Stomach smooth muscle (tissue), 2 donors: ENCODE data around the gene PEX13.
"Not testable (repeated sequence)": the region's sequence is repeated elsewhere in the genome, so short reads cannot be mapped to it uniquely, and the experiment has no call there.

Experiments used
- H3K27ac ChIP-seq: one replicate; pipeline ENCODE4 v1.7.0; 2013; ENCODE audit warnings: mild to moderate bottlenecking, low read length, inconsistent platforms
- H3K27me3 ChIP-seq, 2 donors: one replicate each; pipeline ENCODE4 v1.7.0; 2013; ENCODE audit warnings: low read length in 2 of 2; ENCODE audit not compliant: insufficient read depth in 2 of 2, control insufficient read depth in 1 of 2
- H3K36me3 ChIP-seq, 2 donors: one replicate each; pipeline ENCODE4 v1.7.0; 2013; ENCODE audit warnings: low read length in 2 of 2; ENCODE audit not compliant: control insufficient read depth in 2 of 2, insufficient read depth in 2 of 2
- H3K4me1 ChIP-seq: one replicate; pipeline ENCODE4 v1.7.0; 2013; ENCODE audit warnings: low read length; ENCODE audit not compliant: control insufficient read depth, insufficient read depth
- H3K4me3 ChIP-seq, 2 donors: one replicate each; pipeline ENCODE4 v1.7.0; 2013; ENCODE audit warnings: low read length in 2 of 2
- H3K9ac ChIP-seq, 2 donors: one replicate each; pipeline ENCODE4 v1.7.0; 2013; ENCODE audit warnings: low read length in 2 of 2, mild to moderate bottlenecking in 1 of 2
- H3K9me3 ChIP-seq, 2 donors: one replicate each; pipeline ENCODE4 v1.7.0; 2013; ENCODE audit warnings: low read length in 2 of 2; ENCODE audit not compliant: control insufficient read depth in 2 of 2
- donor health status: healthy.
- donor health status: Pancreatic carcinoma.

Gene PEX13

DNA sequence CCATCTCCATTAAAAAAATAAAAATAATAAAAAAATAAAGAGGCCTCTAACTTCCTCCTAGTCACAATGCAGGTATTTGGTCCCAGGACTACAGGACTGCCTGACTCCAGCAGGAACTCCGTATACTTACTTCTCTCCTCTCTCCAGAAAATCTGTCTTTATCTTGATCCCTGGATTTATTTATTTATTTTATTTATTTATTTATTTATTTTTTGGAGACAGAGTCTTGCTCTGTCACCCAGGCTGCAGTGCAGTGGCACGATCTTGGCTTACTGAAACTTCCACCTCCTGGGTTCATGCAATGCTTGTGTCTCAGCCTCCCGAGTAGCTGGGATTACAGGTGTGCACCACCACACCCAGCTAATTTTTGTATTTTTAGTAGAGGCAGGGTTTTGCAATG lies 35.5 kb upstream of the PEX13 start:
- H3K4me3 ChIP-seq, H3K9ac ChIP-seq, H3K9me3 ChIP-seq, H3K27ac ChIP-seq, H3K36me3 ChIP-seq, H3K27me3 ChIP-seq, H3K4me1 ChIP-seq: not testable (repeated sequence)

DNA sequence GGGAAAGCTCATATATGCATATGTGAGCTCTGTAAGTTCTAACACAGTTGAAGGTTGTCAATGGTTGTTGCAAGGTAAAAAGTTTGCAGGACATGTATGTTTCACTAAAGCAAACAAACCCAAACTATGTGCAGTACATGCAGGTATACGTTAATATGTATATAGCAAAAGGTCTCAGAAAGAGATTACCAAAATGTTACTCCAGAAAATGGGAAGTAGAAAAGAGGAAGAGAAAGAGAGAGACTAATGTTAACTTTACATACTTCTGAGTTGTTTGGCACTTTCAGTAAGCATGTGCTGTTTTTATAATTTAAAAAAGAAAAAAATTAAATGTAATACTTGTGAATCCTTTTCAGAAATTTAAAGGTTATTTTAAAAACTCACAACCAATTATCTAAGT lies 32.8 kb upstream of the PEX13 start:
- H3K4me3 ChIP-seq, result no peak overlapping the region
- H3K9ac ChIP-seq, result no peak overlapping the region
- H3K36me3 ChIP-seq, result no peaks in the 10 kb centered on the region
- H3K27me3 ChIP-seq, result no peaks in the 10 kb centered on the region
- H3K9me3 ChIP-seq, result no peaks in the 10 kb centered on the region
- H3K27ac ChIP-seq, result no peak overlapping the region
- no peaks in the 10 kb centered on the region for H3K4me1 ChIP-seq

DNA sequence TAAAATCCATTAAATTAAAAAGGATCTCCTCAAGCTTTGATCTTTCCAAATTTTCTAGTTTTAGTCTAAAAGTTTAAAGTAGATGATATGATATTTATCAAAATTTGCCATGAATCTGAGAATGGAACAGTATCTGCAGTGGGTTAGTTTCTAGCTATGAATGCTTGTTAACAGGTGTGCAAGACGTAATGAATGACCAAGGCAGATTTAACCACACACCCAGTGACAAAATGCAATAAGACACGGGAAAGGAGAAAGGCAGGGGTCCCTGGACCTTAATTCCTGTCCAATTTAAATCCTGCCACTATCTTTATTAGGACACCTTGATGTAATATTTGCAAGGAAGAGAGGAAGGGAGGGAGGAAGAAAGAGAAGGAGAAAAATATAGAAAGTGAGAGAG lies 30.5 kb upstream of the PEX13 start:
- Histone ChIP-seq H3K9ac (no peak overlapping the region), H3K27me3 (no peaks in the 10 kb centered on the region), H3K4me1 (no peaks in the 10 kb centered on the region), H3K9me3 (peaks cover 0 to 4% of the 10 kb centered on the region in 2 donors), H3K27ac (no peak overlapping the region), H3K36me3 (no peaks in the 10 kb centered on the region), H3K4me3 (no peak overlapping the region)

DNA sequence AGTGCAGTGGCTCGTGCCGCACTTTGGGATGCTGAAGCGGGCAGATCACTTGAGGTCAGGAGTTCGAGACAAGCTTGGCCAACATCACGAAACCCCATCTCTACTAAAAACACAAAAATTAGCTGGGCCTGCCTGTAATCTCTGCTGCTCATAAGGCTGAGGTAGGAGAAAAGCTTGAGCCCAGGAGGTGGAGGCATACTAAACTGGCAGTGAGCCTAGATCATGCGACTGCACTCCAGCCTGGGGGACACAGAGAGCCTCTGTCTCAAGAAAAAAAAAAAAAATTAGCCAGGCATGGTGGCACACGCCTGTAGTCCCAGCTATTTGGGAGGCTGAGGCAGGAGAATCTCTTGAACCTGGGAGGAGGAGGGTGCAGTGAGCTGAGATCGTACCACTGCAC lies 29.9 kb upstream of the PEX13 start:
- not testable (repeated sequence) for H3K27ac ChIP-seq, H3K4me3 ChIP-seq, H3K27me3 ChIP-seq, H3K9me3 ChIP-seq, H3K4me1 ChIP-seq, H3K9ac ChIP-seq, H3K36me3 ChIP-seq

DNA sequence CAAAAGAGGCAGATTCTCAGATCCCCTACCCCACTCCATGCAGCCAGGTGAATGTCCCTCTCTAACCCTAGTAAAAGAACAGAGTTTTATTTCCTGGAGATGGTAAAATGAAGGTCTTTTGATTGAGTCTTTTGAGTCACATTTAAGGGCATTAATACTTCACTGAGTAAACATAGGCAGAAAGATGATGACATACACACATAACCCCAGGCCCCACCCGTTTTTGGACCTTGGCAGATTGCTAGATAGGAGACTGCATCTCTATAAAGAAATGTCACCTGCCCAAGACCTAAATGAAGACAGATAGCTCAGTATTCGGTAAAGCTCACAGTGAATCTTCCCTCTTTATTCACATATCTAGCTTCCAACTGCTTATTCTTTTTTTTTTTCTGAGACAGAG lies 28.3 kb upstream of the PEX13 start:
- H3K9me3 ChIP-seq, result peaks cover 0 to 4% of the 10 kb centered on the region in 2 donors
- no peaks in the 10 kb centered on the region for H3K27me3 ChIP-seq

DNA sequence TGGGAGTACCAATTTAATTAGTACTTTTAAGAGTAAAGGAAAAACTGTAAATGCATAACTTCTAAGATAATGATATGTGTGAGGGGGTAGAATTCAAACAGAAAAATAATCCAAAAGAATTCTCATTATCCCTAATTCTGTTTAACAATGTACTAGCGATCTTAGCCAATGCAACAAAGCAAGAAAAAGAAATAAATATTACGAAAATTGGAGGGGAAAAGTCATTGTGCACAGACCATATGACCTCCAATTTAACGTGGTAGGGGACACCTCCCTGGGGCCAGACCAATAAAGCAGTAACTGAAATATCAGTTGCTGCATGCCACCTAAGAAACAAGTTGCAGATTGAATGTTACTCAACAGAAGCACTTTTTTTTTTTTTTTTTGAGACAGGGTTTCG lies 25.9 kb upstream of the PEX13 start:
- H3K27ac ChIP-seq, result no peak overlapping the region
- H3K9ac ChIP-seq, result no peak overlapping the region
- H3K36me3 ChIP-seq, result no peaks in the 10 kb centered on the region
- no peak overlapping the region for H3K4me3 ChIP-seq
- H3K9me3 ChIP-seq, result peaks cover 0 to 4% of the 10 kb centered on the region in 2 donors
- no peaks in the 10 kb centered on the region for H3K4me1 ChIP-seq
- no peaks in the 10 kb centered on the region for H3K27me3 ChIP-seq

More for the DNA sequence above, 28.3 kb upstream of the PEX13 start:
- Histone ChIP-seq H3K27ac (no peak overlapping the region), H3K36me3 (no peaks in the 10 kb centered on the region), H3K4me3 (no peak overlapping the region), H3K9ac (no peak overlapping the region), H3K4me1 (no peaks in the 10 kb centered on the region)

DNA sequence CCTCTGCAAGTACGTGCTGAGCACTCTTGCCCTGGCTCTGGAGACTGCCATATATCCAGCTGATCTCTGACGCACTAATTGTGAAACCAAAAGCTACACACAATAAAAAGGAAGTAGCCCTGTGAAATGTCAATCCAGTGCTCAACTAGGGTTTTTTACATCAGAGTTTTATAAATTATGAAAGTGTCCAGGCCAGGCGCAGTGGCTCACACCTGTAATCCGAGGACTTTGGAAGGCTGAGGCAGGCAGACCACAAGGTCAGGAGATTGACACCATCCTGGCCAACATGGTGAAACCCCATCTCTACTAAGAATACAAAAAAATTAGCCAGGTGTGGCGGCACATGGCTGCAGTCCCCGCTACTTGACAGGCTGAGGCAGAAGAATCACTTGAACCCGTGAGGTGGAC lies 24.5 kb upstream of the PEX13 start:
- H3K27me3 ChIP-seq, result no peaks in the 10 kb centered on the region
- H3K9ac ChIP-seq, result no peak overlapping the region
- H3K36me3 ChIP-seq, result no peaks in the 10 kb centered on the region
- H3K9me3 ChIP-seq, result peaks cover 0 to 4% of the 10 kb centered on the region in 2 donors
- H3K4me3 ChIP-seq, result no peak overlapping the region
- no peak overlapping the region for H3K27ac ChIP-seq
- no peaks in the 10 kb centered on the region for H3K4me1 ChIP-seq

DNA sequence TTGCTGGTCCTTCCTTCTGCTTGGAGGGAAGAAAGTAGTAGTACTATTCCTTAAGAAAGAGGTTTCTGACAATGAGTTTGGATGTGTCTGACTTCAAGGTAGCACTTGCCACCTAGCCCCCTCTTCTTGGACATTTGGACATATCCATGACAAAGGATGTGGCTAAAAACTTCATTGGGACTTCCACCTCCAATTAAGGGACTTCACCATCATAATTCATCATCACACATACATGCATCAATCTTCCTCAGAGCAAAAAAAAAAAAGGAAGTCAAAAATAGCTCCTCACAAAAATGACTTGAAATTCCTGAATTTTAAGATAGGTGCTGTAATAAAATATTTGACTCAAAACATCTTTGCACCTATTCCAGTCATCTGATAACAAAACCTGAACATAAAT lies 23.4 kb upstream of the PEX13 start:
- no peak overlapping the region for H3K4me3 ChIP-seq
- no peaks in the 10 kb centered on the region for H3K27me3 ChIP-seq
- peaks cover 0 to 4% of the 10 kb centered on the region in 2 donors for H3K9me3 ChIP-seq
- no peaks in the 10 kb centered on the region for H3K36me3 ChIP-seq
- no peak overlapping the region for H3K27ac ChIP-seq
- H3K9ac ChIP-seq, result no peak overlapping the region
- no peaks in the 10 kb centered on the region for H3K4me1 ChIP-seq

DNA sequence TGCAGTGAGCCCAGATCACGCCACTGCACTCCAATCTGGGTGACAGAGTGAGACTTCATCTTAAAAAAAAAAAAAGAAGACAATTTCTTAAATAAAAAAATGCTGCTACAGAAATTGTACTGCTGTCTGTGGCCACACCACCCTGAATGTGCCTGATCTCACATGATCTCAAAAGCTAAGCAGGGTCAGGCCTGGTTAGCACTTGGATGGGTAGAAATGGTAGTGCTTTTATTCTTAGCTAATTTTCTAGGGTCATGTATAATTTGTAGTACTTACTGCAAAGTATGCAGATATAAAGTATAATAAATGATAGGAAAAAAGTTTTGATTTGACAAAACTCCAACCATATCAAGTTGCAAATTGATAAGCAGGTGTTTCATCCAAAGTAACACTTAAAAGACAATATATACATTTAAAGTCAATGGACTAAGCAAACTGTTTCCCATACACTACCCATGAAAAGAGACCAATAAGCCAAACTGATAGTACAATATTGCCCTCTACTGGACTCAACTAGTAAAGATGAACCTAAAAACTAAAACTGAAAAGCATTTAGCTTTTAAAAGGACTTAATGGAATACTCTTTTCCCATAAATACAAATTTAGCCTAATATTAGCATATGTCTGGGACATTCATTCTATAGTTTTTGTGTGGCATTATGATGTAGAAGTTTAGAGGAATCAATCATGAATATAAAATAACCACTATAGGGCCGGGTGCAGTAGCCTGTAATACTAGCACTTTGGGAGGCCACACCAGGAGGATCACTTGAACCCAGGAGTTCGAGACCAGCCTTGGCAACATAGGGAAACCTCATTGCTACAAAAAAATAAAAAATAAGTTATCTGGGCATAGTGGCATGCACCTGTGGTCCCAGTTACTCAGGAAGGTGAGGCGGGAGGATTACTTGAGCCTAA lies 18.6 kb upstream of the PEX13 start:
- Histone ChIP-seq H3K4me1 (no peaks in the 10 kb centered on the region), H3K9ac (no peak overlapping the region), H3K27ac (no peak overlapping the region), H3K36me3 (no peaks in the 10 kb centered on the region), H3K9me3 (no peaks in the 10 kb centered on the region), H3K4me3 (no peak overlapping the region), H3K27me3 (no peaks in the 10 kb centered on the region)

DNA sequence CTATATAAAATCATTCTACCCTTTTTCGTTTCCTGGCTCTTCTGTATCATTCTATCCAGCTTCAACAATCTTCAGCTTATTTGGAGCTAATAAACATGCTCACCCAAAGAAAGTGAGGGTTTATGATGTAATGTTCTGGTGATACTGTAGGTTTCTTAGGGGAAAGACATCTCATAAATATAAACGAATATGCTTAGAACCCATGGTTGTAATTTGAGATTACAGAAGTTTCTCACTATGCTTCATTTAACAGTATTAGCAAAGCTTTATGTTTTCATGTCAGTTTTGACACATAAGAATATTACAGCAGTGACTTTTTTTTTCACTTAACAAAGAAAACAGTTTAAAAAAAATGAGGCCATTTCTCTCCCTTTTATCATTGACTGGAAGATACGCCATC lies 11.8 kb upstream of the PEX13 start:
- Histone ChIP-seq H3K27me3 (no peaks in the 10 kb centered on the region), H3K9me3 (no peaks in the 10 kb centered on the region), H3K27ac (no peak overlapping the region), H3K4me3 (no peak overlapping the region), H3K9ac (no peak overlapping the region), H3K4me1 (no peaks in the 10 kb centered on the region), H3K36me3 (no peaks in the 10 kb centered on the region)

DNA sequence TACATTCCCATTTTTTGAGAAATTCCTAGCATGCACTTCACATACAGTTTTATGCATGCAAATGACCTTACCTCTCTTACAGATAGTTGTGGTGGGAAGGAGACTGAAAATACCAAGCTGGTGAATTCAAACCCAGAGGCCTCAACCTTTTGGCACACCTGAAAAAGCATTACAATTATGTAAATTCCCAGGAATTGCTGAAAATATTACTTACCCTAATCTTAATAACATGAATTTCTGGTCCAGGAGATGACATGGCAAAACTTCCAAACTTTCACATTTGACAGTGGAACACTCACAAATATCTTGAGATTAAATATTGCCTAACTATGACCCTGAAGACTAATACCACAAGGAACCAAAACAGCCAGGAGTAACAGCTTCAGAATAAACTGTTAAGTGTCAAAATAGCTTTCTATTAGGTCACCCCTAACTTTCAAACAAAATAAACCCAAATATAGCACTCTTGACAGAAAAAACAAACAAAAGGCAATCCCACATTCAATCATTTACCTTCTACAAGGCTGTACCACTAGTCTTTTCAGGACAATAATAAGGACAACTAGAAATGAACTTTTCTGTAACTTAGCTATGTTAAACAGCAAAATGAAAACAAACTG lies 10.9 kb upstream of the PEX13 start:
- Histone ChIP-seq H3K27me3 (no peaks in the 10 kb centered on the region), H3K4me1 (no peaks in the 10 kb centered on the region), H3K9me3 (no peaks in the 10 kb centered on the region), H3K4me3 (no peak overlapping the region), H3K9ac (no peak overlapping the region), H3K27ac (no peak overlapping the region), H3K36me3 (no peaks in the 10 kb centered on the region)
